ENCODE measurements around the gene MARCHF9. TPM values are rescaled to one million over a fixed set of nuclear protein-coding genes. Genes with fewer than 3 reads are reported as not detected.

Gene MARCHF9
- total RNA-seq, 2 donors from 2014 or later, result 11.1 to 13.2 TPM

DNA sequence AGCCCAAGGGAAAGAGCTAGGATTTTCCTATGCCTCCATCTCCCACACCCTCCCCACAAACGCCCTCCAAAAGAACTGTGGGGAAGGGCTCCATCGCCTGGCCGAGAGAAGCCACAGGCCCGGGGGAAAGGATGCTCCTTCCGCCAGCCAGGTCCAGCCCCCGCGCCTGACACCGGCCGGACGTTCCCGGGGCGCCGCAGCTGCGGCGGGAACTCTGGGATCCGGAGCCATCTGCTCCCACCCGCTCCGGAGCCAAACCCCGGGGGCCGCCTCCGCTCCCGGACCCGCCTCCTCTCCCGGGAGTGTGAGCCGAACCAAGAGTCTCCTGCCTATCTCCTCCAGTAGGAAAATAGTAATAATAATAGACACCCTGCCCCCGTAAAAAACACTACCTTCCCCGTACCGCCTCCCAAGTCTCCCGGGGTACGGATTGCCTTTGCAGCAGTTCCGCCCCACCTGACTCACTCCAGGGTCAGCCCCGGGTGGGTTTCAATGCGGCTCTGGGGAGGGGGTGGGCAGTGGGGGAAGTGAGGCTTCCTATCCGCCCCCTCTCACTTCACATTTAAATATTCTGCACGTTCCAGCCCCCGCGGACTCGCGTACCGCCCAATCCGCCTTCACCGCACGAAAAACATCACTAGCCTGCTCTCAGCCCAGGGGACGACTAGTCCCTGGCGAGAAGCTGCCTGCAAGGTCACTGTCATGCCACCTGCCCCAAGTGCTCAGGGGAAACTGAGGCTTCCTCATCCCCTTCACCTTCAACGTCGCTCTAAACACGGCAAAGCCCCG, 18.8 kb upstream of the MARCHF9 start:
- H3K9me3 ChIP-seq, result no peaks in the 10 kb centered on the region
- no peaks in the 10 kb centered on the region for H3K36me3 ChIP-seq
- TF ChIP-seq POLR2A (IDR thresholded peaks at IDR 0.05), result no peak
- TF ChIP-seq, protein P1, sequence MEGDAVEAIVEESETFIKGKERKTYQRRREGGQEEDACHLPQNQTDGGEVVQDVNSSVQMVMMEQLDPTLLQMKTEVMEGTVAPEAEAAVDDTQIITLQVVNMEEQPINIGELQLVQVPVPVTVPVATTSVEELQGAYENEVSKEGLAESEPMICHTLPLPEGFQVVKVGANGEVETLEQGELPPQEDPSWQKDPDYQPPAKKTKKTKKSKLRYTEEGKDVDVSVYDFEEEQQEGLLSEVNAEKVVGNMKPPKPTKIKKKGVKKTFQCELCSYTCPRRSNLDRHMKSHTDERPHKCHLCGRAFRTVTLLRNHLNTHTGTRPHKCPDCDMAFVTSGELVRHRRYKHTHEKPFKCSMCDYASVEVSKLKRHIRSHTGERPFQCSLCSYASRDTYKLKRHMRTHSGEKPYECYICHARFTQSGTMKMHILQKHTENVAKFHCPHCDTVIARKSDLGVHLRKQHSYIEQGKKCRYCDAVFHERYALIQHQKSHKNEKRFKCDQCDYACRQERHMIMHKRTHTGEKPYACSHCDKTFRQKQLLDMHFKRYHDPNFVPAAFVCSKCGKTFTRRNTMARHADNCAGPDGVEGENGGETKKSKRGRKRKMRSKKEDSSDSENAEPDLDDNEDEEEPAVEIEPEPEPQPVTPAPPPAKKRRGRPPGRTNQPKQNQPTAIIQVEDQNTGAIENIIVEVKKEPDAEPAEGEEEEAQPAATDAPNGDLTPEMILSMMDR (IDR thresholded peaks at IDR 0.05), result no peak
- no peak for TF ChIP-seq POLR2AphosphoS5 (IDR thresholded peaks at IDR 0.05)
- DNase-seq (ENCODE audit: low spot score), result no peak
- peaks cover 22% of the 10 kb centered on the region for H3K4me1 ChIP-seq (replicated peaks)
- intact Hi-C loops (cut with DNase I), result no loop called here
- 13% methylated on average over 44 of the region's 49 CpGs for WGBS
- H3K4me3 ChIP-seq, result no peak overlapping the region
- no peak overlapping the region for H3K27ac ChIP-seq
- peaks cover 12% of the 10 kb centered on the region for H3K27me3 ChIP-seq (replicated peaks; ENCODE audit: insufficient read depth)

DNA sequence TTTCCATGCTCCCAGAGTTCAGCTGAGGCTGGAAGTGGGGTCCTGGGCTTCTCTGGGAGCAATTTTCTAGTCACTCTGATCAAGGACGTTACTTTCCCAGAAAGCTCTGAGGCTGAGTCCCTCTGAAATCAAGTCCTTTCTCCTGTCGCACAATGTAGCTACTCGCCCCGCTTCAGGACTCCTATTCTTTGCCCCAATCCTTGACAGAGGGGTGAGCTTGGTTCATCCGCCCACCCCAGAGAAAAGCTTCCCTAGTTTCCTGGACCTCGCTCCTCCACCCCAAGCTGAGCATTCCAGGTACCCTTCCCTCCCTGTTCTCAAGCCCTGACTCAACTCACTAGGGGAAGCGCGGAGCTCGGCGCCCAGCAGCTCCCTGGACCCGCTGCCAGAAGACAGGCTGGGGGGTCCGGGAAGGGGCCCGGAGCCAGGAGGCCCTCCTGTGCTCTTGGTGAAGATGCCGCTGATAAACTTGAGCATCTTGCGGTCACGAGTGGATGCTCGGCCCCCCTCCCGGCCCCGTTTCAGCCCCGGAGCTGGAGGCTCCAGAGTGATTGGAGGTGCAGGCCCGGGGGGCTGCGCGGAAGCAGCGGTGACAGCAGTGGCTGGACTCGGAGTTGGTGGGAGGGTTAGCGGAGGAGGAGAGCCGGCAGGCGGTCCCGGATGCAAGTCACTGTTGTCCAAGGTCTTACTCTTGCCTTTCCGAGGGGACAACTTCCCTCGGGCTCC, 18.0 kb upstream of the MARCHF9 start:
- H3K27ac ChIP-seq, result no peak overlapping the region
- H3K27me3 ChIP-seq (replicated peaks; ENCODE audit: insufficient read depth), result peaks cover 12% of the 10 kb centered on the region
- peak overlapping the region in 1 of 2 donors; percentile 28 for H3K4me3 ChIP-seq

DNA sequence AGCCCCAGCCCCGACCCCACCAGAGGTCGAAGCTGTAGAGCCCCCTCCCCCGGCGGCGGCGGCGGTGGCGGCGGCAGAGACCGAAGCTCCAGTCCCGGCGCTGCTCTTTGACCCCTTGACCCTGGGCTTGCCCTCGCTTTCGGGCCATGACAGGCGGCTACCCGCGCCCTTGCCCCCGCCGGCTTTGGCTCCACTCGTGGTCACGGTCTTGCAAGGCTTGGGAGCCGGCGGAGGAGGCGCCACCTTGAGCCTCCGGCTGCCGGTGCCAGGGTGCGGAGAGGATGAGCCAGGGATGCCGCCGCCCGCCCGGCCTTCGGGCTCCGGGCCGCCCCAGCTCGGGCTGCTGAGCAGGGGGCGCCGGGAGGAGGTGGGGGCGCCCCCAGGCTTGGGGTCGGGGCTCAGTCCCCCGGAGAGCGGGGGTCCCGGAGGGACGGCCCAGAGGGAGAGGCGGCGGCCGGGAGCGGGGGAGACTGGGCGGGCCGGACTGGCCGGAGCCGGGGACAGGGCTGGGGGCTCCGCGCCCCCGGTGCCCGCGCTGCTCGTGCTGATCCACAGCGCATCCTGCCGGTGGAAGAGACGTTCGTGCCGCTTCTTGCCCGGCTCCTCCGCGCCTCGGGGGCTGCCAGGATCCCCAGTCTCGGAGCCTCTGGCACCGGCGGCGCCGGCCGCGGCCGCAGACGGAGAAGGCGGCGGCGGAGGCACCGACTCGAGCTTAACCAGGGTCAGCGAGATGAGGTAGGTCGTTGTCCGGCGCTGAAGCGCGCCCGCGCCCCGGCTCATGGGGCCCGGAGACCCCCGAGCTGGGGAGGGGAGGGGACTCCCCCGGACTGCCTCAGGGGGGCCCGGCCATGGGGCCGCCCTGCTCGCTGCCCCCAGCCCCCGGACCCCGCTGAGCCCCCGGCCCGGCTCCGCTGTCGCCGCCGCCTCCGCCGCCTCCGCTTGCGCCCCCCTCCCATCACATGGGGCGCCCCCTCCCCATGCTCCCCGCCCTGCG, 17.1 kb upstream of the MARCHF9 start:
- no peaks in the 10 kb centered on the region for H3K9me3 ChIP-seq
- peaks cover 22% of the 10 kb centered on the region for H3K4me1 ChIP-seq (replicated peaks)
- TF ChIP-seq POLR2AphosphoS5 (IDR thresholded peaks at IDR 0.05) (no peak), POLR2A (IDR thresholded peaks at IDR 0.05) (no peak)
- TF ChIP-seq, protein P1 (IDR thresholded peaks at IDR 0.05), result no peak
- peak overlapping the region; percentile 13 to 28 for H3K4me3 ChIP-seq
- intact Hi-C loops (cut with DNase I), result no loop called here
- 18% methylated on average over 72 of the region's 110 CpGs for WGBS
- H3K36me3 ChIP-seq, result no peaks in the 10 kb centered on the region
- no peak for DNase-seq (ENCODE audit: low spot score)
- peaks cover 12% of the 10 kb centered on the region for H3K27me3 ChIP-seq (replicated peaks; ENCODE audit: insufficient read depth)
- no peak overlapping the region for H3K27ac ChIP-seq

More for the DNA sequence above, 18.0 kb upstream of the MARCHF9 start:
- no peaks in the 10 kb centered on the region for H3K9me3 ChIP-seq
- no peaks in the 10 kb centered on the region for H3K36me3 ChIP-seq
- intact Hi-C loops (cut with DNase I), result no loop called here
- TF ChIP-seq, protein P1 (IDR thresholded peaks at IDR 0.05), result no peak
- TF ChIP-seq POLR2AphosphoS5 (IDR thresholded peaks at IDR 0.05) (no peak), POLR2A (IDR thresholded peaks at IDR 0.05) (no peak)
- peaks cover 22% of the 10 kb centered on the region for H3K4me1 ChIP-seq (replicated peaks)
- DNase-seq (ENCODE audit: low spot score), result no peak
- WGBS, result 7% methylated on average over 31 of the region's 31 CpGs

DNA sequence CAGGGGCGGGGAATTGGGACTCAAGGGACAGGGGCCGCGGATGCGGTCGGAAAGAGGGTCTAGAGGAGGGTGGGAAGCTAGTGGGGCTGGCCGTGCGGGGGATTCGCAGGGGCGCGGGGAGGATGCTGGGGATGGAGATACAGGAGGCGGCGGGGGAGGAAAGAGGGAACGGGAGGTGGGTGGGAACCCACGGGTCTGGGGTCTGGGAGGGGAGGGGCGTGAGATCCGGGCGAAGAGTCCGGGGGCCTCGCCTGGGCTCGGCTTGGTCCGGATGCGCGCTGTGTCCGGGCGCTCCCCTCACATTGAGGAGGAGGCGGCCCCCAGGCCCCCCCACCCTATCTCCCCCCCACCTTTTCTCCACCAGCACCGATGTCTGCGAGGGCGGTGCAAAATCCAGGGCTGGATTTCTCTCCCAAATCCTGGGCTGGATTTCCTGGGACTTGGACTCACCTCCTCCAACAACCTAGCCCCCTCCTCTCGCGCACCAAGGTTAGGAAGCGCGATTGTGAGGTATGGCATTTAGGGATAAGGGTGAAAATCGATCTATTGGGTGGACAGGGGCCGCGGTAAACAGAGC, 16.2 kb upstream of the MARCHF9 start, which contains the start of gene AGAP2:
Gene AGAP2 (minus strand): TSS at position 82 of the 577 bp plus-strand sequence. CDS start 496 bp downstream, outside the sequence.
- no peak within 1 kb of the TSS for H3K27ac ChIP-seq
- peak within 1 kb of the TSS; percentile 13 to 28 for H3K4me3 ChIP-seq
- no peaks in the 10 kb centered on the region for H3K9me3 ChIP-seq
- H3K36me3 ChIP-seq, result no peaks in the 10 kb centered on the region
- no peak for TF ChIP-seq POLR2A (IDR thresholded peaks at IDR 0.05)
- no peak for TF ChIP-seq POLR2AphosphoS5 (IDR thresholded peaks at IDR 0.05)
- TF ChIP-seq, protein P1 (IDR thresholded peaks at IDR 0.05), result no peak
- 13% methylated on average over 36 of the region's 36 CpGs for WGBS
- intact Hi-C loops (cut with DNase I), result no loop called here
- peaks cover 12% of the 10 kb centered on the region for H3K27me3 ChIP-seq (replicated peaks; ENCODE audit: insufficient read depth)
- DNase-seq (ENCODE audit: low spot score), result no peak
- peaks cover 22% of the 10 kb centered on the region for H3K4me1 ChIP-seq (replicated peaks)

Measured in prostate gland (tissue), 2 donors.